Right ventricle myocardium inferior (tissue), 1 donor: ENCODE measurements around the gene KRT1. TPM values are rescaled to one million over a fixed set of nuclear protein-coding genes. Genes with fewer than 3 reads are reported as not detected.
A peak's percentile ranks its signal among the peaks of the same experiment; 100 is the strongest.

ENCODE experiments used
- ATAC-seq: fragments of 200-7000 bp; cut with Tn5 transposase; one replicate; pipeline ENCODE4 v1.9.1; 2020; ENCODE audit warnings: mild to moderate bottlenecking, moderate library complexity
- DNase-seq: peaks from one replicate; pipeline ENCODE4 v3.0.0; 2021; ENCODE audit errors: missing footprints
- intact Hi-C: fragments of 100-400 bp; cut with DNase I; formaldehyde crosslinking; loops from one replicate; pipeline ENCODE4 v1.11.0; 2022
- total RNA-seq: library from RNA; stranded (reverse); fragmentation: NEBNext Ultra II Directional; extraction: Animal tissue kit (Norgen Biotek cat#: 25700); gene quantifications from one replicate; pipeline ENCODE4 v1.2.1, GENCODE V29; 2021
- donor health status: DM: no; HTN: yes; CAD: no; lungs with severe emphysema.

The KRT1 gene
- total RNA-seq, 1 donor from 2014 or later = not detected

DNA sequence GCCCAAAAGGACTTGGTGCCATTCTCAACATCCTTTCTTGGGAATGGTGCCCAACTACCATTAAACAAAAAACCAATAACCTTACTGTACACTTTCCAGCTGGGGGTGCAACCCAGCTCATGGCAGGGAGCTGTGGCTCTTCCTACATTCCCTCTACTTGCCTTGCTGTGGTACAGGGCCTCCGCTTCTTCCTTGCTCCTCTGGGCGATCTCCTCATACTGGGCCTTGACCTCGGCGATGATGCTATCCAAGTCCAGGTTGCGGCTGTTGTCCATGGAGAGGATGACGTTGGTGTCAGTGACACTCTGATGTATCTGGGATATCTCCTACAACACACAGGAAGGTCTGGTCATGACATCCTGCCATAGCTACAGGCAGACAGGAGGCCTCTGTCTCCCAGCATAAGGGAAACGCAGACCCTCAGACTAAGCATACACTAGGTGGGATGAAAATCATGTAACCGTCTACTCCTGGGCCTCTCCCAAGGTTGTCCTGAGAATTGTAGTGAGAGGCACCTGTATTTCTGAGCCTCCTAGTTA lies 32.1 kb downstream of the KRT1 start:
- intact Hi-C loops = no loop called here
- ATAC-seq (no peak), DNase-seq (no peak)

DNA sequence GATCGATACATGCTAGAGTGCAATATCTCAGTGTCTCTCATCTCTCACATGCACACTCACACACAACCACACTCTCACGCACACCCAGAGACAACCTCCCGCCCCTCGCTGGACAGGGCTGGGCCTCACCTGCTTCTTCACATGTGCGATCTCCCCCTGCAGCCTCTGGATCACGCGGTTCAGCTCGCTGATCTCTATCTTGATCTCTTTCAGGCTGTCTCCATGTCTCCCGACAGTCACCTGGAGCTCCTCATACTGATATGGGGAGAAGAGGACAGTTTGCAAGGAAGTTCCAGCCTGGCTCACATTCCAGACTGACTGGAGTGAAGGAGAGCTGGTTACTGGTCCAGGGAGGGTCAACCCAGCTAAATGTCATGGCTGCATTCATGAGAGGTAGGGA lies 32.6 kb downstream of the KRT1 start:
- no peak for ATAC-seq

DNA sequence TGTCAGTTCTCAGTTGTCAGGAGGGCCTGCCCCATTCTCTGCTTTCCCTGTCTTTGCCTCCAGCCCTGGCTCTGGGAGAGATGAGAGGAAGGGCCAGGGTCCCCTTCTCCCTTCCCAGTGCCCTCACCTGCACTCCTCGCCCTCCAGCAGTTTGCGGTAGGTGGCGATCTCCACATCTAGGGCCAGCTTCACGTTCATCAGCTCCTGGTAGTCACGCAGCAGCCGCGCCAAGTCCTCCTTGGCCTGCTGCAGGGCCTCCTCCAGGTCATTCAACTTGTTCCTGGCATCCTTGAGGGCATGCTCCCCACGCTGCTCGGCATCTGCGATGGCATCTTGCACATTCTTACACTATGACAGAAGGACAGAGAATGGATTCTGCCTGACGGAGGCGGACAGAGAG lies 33.6 kb downstream of the KRT1 start:
- intact Hi-C loops = no loop called here
- DNase-seq = no peak

More for the DNA sequence above, 32.6 kb downstream of the KRT1 start:
- intact Hi-C loops = no loop called here
- DNase-seq = no peak

DNA sequence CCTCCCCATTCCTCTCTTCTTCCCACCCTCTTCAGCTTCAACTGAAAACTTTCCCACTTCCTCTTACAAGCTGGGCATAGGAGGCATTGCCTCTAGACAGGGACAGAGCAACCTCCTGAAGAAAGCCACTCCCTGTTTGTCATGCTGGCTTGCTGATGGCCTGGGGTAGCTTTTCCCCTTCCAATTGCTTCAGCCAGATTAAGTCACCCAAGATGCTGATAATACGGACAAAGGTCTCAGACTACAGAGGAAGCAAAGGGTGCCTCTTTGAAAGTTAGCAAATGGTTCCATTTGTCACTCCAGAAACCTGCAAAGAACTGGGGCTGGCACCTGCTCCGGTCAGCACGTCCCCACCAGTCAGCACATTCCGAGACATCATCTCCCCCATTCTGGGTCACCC lies 34.2 kb downstream of the KRT1 start:
- DNase-seq (no peak), ATAC-seq (no peak)
- intact Hi-C loops = no loop called here

More for the DNA sequence above, 33.6 kb downstream of the KRT1 start:
- no peak for ATAC-seq

DNA sequence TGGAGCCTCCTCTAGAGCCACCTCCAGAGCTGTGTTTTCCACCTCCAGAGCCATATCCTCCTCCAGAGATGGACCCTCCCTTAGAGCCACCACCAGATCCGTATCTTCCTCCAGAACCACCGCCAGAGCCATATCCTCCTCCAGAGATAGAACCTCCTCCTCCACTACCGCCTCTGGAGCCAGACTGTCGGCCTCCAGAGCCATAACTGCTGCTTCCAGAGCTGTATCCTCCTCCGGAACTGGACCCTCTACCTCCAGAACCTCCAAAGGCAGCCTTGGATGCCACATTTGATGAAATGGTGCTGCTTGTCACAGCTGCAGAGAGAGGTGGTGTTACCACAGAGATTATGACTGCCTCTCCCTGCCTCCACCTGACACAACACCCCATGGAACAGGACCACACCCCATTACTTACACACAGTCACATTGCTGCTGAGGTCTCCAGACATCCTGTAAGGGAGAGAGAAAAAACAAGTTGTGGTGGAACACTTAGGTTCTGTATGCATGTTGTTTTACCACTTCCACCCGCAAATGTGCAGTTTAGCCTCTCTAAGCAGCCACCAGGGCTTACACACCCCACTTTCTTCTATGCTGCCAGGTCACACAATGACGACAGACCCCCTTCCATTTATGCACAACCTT lies 35.0 kb downstream of the KRT1 start:
- intact Hi-C loops = no loop called here
- ATAC-seq (no peak), DNase-seq (no peak)

GRCh38 chr12:52644078-52644415 lies 36.2 kb downstream of the KRT1 start:
- no peak for DNase-seq
- intact Hi-C loops = no loop called here
- ATAC-seq = no peak

DNA sequence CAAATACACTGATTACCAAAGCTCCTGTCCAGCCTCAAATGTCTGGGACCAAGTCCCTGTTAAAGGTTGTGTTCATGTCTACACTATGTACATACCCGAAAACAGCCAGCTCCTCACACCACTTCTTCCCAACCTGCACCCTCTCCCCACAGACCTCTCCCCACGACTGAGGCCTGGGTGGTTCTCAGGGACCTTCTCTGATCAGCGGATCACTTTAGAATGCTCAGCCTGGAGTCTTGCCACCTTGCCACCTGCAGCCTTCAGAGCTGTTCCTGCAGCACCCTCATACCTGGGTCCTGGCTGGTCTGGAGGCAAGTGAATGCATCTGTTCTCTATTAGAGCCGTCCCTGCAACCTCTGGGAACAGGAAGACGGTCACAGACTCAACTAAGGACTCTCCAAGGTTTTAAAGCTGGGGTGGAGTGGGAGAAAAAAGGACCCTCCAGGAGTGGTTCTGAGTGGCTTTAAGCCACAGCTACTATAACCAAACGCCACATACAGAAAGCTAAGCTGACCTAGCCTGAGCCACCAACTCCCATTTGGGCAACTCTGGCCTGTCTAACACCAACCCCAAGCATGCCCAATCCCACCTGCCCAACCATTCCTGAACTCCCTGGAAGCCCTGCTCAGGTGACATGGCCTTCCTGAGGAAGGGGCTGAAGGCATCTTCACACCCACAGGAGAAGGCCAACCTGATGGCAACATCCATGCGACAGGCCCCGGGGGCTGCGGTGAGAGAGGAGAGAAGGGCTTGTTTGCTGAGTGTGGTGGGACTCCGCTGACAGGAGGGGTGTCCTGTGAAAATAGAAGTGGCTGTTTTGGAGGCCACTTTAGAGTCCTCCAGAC lies 36.8 kb downstream of the KRT1 start:
- no peak for ATAC-seq
- no peak for DNase-seq
- intact Hi-C loops = no loop called here

DNA sequence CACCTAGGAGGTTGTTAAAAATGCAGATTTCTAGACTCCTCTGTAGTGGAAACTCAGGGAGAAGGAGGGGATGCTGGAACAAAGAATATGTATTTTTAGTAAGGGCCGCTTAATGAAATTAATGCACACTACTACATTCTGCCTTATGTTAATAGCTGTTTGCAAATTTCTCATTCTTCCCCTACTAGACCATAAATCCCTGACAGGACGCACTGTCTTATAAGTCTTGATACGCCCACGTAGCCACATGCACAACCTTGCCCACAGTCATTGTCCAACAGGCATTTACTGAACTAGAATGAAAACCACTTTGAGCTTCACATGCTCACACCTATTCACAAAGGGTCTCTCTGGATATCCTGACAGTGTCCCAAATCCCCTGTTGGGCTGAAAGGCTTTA lies 38.7 kb downstream of the KRT1 start:
- no peak for DNase-seq
- intact Hi-C loops = no loop called here
- ATAC-seq = no peak

GRCh38 chr12:52637299-52637698 lies 42.9 kb downstream of the KRT1 start:
- ATAC-seq (no peak), DNase-seq (no peak)
- intact Hi-C loops = no loop called here

DNA sequence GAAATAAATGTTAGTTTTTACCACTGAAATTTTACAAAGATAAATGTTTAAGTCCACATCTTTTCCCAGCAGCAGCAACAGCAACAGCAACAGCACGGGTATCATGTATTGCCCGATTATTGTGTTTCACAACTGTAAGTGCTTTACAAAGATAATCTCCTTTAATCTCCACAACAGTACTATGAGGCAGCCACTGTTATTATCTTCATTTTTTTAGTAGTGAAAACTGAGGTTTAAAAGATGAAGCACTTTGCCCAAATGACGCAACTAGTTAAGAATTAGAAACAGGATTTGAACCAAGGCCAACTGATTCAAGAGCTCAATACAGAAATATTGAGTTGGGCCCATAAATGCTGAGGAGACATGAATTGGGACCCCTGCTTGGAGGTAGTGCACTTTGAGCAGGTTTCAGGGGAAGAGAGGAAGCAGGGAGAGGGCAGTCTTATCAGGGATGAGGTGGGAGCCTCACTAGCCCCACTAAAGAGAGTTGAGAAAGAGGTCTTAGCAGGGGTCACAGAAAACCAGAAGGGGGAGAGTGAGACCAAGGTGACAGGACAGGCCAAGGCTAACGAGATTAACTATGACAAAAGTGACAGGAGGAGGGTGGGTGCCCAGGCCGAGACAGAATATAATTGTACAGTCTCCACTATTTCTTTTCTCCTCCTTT lies 43.5 kb downstream of the KRT1 start:
- DNase-seq = no peak
- ATAC-seq = no peak
- intact Hi-C loops = no loop called here

GRCh38 chr12:52636189-52636588 lies 44.0 kb downstream of the KRT1 start:
- DNase-seq = no peak
- no peak for ATAC-seq
- intact Hi-C loops = no loop called here

DNA sequence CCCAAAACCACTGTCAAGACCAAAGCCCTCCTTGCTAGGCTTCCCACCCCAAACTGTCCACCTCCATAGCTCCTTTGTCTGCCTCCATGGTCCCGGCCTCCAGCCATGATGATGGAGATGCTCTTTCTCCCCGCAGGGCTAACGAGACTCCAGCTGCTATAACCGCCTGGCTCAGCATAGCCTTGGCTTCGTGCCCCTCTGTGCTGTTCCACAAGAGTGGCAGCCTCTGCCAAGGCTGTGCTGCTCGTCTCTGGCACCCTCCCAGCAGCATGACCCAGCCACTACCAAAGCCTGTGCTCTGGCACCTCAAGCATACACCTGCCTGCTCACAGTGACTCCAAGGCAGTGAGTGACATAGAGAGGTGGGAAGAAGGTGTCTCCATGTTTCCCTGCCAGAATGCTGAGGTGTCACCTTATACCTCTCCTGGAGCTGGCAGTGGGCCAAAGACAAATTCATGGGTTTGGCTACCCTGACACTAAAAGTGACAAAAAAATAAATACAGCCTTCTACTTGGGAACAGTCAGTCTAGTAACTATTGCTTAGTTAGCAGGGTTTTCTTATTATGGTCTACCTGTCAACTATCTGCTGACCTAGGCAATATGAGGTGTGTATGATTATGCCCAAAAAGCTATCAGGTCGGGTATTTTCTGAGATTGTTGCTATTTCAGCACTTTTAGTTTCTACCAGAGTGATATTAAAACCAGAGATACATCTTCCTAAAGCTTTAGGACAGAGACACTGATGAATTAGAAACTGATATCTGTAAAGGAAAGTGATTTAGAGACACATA lies 45.7 kb downstream of the KRT1 start:
- intact Hi-C loops = no loop called here
- ATAC-seq = peak; percentile 95

GRCh38 chr12:52633383-52633782 lies 46.8 kb downstream of the KRT1 start:
- ATAC-seq (no peak), DNase-seq (no peak)
- intact Hi-C loops = no loop called here

More for the DNA sequence above, 45.7 kb downstream of the KRT1 start:
- DNase-seq = peak; percentile 87

- DNase-seq (no peak), ATAC-seq (no peak)
- intact Hi-C loops = no loop called here
Measured at GRCh38 chr12:52632656-52633055, 47.6 kb downstream of the KRT1 start.

DNA sequence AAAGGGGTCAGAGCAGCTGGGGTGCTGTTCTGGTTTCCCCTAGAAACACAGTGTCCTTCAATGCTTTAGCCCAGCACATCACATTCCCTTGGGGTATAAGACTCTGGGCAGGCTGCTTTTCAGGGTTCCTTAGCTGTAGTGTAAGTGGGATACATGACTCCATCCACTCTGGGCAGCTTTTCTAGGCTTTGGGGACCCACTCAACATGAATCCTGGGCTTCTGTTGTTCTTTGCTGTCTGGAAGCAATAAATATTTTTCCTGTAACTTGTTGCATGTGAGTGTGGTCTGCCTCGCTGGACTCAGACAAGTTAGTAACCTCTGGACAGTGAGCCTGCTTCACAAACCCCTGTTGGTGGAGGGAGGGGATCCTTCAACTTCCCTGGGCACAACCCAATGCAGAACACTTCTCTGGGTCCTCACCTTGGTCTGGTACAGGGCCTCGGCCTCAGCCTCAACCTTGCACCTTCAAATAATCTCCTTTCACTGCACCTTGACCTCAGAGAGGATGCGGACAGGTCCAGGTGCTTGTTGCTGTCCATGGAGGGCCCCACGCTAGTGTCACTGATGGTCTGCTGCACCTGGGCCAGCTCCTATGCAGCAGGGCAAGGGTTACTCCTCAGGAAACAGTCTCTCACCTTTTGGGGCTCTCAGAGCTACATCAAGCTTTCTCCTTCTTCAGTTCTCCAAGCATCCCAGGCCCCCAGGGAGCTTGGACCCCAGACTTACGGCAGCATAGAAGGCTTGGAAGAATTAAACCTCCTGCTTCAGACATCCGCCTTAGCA lies 48.3 kb downstream of the KRT1 start:
- no peak for DNase-seq
- ATAC-seq = no peak
- intact Hi-C loops = no loop called here

GRCh38 chr12:52631264-52631663 lies 48.9 kb downstream of the KRT1 start:
- ATAC-seq (no peak), DNase-seq (no peak)
- intact Hi-C loops = no loop called here

- ATAC-seq = no peak
- no peak for DNase-seq
- intact Hi-C loops = no loop called here
Measured at GRCh38 chr12:52630599-52631200, 49.5 kb downstream of the KRT1 start.

DNA sequence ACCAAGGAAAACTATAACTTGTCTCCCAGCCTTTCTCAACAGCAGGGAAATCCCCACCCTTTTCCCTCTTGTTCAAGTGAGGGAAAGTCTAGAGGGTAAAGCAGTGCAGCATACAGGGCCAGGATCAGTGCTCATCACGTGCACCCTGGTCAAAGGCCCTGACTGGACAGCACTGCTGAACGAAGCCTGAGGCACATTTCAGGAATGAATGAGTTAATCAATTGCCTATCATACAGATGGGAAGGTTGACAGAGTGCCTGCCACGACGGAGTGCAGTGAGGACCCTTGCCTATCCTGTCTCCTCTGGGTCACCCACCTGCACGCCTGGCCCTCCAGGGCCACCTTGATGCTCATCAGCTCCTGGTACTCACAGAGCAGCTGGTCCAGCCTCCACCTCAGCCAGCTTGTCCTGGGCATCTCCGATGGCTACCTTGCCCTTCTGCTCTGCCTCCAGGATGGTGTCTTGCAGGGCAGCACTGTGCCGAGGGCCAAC lies 50.2 kb downstream of the KRT1 start:
- ATAC-seq = no peak
- no peak for DNase-seq
- intact Hi-C loops = no loop called here
